Measurements from ENCODE around the gene PPP1R8. TPM values are rescaled to one million over a fixed set of nuclear protein-coding genes. Genes with fewer than 3 reads are reported as not detected.

PPP1R8 gene
- total and polyA plus RNA-seq, 12 donors: 16.9 to 63.5 (median 30.4) TPM

GRCh38 chr1:27862671-27863537 is 32.3 kb downstream of the PPP1R8 start:
- TF ChIP-seq POLR2A (IDR thresholded peaks at IDR 0.05) (peak in 1 of 2 donors; percentile 23), CTCF (IDR thresholded peaks at IDR 0.05) (no peak)
- H3K27ac ChIP-seq: peak overlapping the region in 4 of 5 donors; percentile 22 to 86 (median 66)
- no peaks in the 10 kb centered on the region for H3K36me3 ChIP-seq (replicated peaks in 1 of 2)
- peak; percentile 55 to 89 (median 83) for DNase-seq
- intact Hi-C loops (cut with DNase I): no loop called here
- WGBS, 4 donors: 75 to 83% (median 80%) methylated on average over 7 to 9 of the region's 9 CpGs
- no peaks in the 10 kb centered on the region for H3K27me3 ChIP-seq
- H3K4me3 ChIP-seq: no peak overlapping the region
- H3K4me1 ChIP-seq (replicated peaks in 1 of 2): peaks cover 10 to 22% of the 10 kb centered on the region in 2 donors
- H3K9me3 ChIP-seq (replicated peaks in 1 of 3): no peaks in the 10 kb centered on the region

GRCh38 chr1:27863538-27863915 is 32.9 kb downstream of the PPP1R8 start:
- Histone ChIP-seq H3K4me1 (replicated peaks in 1 of 2) (peaks cover 5 to 18% of the 10 kb centered on the region in 2 donors), H3K36me3 (replicated peaks in 1 of 2) (no peaks in the 10 kb centered on the region), H3K4me3 (no peak overlapping the region), H3K27me3 (no peaks in the 10 kb centered on the region), H3K9me3 (replicated peaks in 1 of 3) (no peaks in the 10 kb centered on the region), H3K27ac (peak overlapping the region in 4 of 5 donors; percentile 22 to 86 (median 66))
- DNase-seq: peak in 2 of 7 donors; percentile 36 to 41
- WGBS, 4 donors: 40 to 85% (median 77%) methylated on average over 1 of the region's 1 CpG
- TF ChIP-seq POLR2A (IDR thresholded peaks at IDR 0.05): no peak
- TF ChIP-seq CTCF (IDR thresholded peaks at IDR 0.05): no peak
- intact Hi-C loops (cut with DNase I): no loop called here

GRCh38 chr1:27864264-27864895 is 33.8 kb downstream of the PPP1R8 start:
- Histone ChIP-seq H3K4me3 (no peak overlapping the region), H3K27me3 (no peaks in the 10 kb centered on the region), H3K9me3 (replicated peaks in 1 of 3) (no peaks in the 10 kb centered on the region), H3K36me3 (replicated peaks in 1 of 2) (no peaks in the 10 kb centered on the region), H3K4me1 (replicated peaks in 1 of 2) (peaks cover 4 to 16% of the 10 kb centered on the region in 2 donors), H3K27ac (peak overlapping the region in 3 of 5 donors; percentile 53 to 86 (median 79))
- TF ChIP-seq CTCF (IDR thresholded peaks at IDR 0.05): no peak
- no peak for TF ChIP-seq POLR2A (IDR thresholded peaks at IDR 0.05)
- peak in 4 of 7 donors; percentile 26 to 39 (median 28) for DNase-seq
- intact Hi-C loops (cut with DNase I): no loop called here
- WGBS, 4 donors: 79 to 85% (median 81%) methylated on average over 8 of the region's 8 CpGs

- Histone ChIP-seq H3K27ac (no peak overlapping the region), H3K27me3 (no peaks in the 10 kb centered on the region), H3K4me3 (no peak overlapping the region), H3K9me3 (replicated peaks in 1 of 3) (no peaks in the 10 kb centered on the region), H3K36me3 (replicated peaks in 1 of 2) (no peaks in the 10 kb centered on the region), H3K4me1 (replicated peaks in 1 of 2) (peaks cover 4 to 16% of the 10 kb centered on the region in 2 donors)
- WGBS, 4 donors: 83 to 91% (median 87%) methylated on average over 9 to 10 of the region's 10 CpGs
- no peak for DNase-seq
- TF ChIP-seq POLR2A (IDR thresholded peaks at IDR 0.05) (no peak), CTCF (IDR thresholded peaks at IDR 0.05) (no peak)
- intact Hi-C loops (cut with DNase I): no loop called here
Measured at GRCh38 chr1:27865821-27866220, 35.2 kb downstream of the PPP1R8 start.

Data from adrenal gland (tissue), 12 donors.